NCI-H1417 (cell line): ENCODE results near the gene GRHL1.

Source experiments
- DNase-seq, 3 experiments: peaks; one replicate each; lab custom pipeline; 2025; lab: John Stamatoyannopoulos, UW

GRHL1 gene

DNA sequence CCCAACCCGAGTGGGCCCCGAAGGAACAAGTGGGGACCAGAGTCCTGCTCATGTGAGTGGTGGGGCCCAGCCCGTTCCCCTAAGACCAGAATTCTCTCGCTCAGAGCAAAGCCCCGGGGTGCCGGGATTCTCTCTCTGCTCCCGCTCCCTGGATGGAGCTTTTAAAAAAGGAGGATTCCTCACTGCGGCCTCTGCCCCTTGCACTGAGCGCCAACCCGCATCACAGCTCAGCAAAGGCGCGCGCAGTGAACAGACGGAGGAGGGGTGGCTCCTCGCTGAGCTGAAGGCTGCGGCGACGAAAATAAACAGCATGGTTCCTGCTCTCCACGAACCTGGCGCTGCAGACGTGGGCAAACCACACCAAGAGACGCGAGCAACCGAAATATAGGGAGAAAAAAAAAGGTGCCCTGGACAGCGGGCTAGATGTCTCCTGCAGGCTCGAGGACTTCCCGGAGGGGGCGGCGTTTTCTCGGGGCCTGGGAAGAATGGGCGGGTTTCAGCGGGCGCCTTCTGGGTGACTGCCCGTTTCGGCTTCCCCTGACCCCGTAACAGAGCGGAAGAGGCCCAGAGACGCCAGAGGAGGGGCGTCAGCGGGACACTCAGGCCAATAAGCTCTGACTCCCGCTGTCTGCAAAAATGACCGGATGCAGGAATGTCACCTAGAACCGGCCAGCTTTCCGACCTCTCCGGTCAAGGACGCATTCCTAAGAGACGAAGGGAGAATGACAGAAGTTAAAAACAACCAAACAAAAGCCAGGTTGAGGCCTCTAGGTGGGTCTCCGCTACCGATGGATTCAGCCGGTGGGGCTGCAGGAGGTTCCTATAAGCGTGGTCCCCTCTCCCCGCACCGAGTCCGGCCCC is 91.0 kb downstream of the GRHL1 start:
- peak; percentile 68 to 92 (median 89) for DNase-seq

DNA sequence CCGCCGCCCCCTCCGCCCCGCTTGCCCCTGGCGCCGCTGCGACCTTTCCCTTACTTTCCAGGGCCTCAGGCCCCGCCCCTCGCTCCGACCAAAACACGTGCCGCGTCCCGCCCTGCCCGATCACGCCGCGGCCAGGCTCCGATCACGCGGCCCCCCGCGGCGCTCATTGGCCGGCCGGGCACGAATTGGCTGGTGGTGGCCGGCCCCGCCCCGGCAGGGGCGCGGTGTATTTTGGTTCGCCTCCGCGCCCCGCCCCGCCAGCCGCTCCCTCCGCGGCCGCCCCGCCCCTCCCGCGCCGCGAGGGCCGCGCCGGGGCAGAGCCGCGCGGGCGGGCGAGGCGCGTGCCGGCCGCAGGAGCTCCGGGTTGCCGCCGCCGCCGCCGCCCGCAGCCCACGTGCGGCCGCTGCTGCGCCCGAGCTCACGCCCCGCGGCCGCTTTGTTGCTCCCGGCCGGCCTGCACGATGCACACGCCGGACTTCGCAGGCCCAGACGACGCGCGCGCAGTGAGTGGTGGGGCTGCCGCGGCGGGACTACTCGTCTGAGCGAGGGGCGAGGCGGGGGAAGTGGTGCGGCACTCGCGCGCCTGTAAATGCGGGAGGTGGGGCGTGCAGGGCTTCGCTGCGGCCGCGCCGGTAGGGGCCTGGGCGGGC is 91.9 kb downstream of the GRHL1 start, which contains the start of gene KLF11:
TSS of gene KLF11 (plus strand) at position 295 of the 650 bp plus-strand sequence. CDS start at position 462, 167 bp downstream.
- DNase-seq = peak; percentile 98 to 99 (median 98)

GRCh38 chr2:10043906-10044601 is 92.6 kb downstream of the GRHL1 start:
- DNase-seq = peak; percentile 98

- no peak for DNase-seq
Observed at GRCh38 chr2:10045561-10046355, 94.3 kb downstream of the GRHL1 start.

DNA sequence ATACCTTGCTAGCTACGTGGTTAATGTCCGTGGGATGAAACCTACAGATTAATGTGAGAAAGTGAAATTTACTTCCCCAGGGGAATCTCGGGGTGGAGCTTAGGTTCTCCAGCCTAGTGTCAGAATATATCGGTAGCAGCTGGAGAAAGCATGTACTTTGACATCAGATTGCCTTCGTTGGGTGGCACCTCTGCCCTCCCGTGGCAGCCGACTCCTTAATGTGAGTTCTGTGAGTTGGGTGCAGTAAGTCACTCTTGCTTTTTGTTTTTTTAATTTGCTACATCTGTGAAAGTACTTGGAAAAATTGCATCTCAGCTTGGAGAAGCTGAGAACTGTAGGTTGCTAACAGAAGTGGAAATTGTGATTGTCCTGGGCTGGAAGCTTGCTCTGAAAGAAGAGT is 95.4 kb downstream of the GRHL1 start:
- no peak for DNase-seq

- no peak for DNase-seq
Observed at GRCh38 chr2:10047616-10048500, 96.4 kb downstream of the GRHL1 start.

- DNase-seq = peak; percentile 24 to 67 (median 36)
Observed at GRCh38 chr2:10048501-10049171, 97.1 kb downstream of the GRHL1 start.
